Activated CD4-positive, alpha-beta T cell treated with anti-CD3 and anti-CD28 coated beads, Interleukin-2, Interleukin-6, amounts not matched to agents 100 ng/mL and 50 ng/mL, durations not matched to agents 16 hours and 8 hours (primary cell): Measurements from ENCODE around the gene CTSO.

Source experiments
- DNase-seq: peaks from one replicate; pipeline ENCODE4 v3.0.0-alpha.2; 2020

Gene CTSO, protein sequence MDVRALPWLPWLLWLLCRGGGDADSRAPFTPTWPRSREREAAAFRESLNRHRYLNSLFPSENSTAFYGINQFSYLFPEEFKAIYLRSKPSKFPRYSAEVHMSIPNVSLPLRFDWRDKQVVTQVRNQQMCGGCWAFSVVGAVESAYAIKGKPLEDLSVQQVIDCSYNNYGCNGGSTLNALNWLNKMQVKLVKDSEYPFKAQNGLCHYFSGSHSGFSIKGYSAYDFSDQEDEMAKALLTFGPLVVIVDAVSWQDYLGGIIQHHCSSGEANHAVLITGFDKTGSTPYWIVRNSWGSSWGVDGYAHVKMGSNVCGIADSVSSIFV

GRCh38 chr4:155953151-155954117 is at the start of gene CTSO:
Gene CTSO, minus strand, starts transcription at chr4:155953866. Its CDS starts 19 bp downstream, at chr4:155953847.
- DNase-seq: peak; percentile 73

- no peak for DNase-seq
Measured at GRCh38 chr4:156000491-156000890, 46.8 kb upstream of the CTSO start.

DNA sequence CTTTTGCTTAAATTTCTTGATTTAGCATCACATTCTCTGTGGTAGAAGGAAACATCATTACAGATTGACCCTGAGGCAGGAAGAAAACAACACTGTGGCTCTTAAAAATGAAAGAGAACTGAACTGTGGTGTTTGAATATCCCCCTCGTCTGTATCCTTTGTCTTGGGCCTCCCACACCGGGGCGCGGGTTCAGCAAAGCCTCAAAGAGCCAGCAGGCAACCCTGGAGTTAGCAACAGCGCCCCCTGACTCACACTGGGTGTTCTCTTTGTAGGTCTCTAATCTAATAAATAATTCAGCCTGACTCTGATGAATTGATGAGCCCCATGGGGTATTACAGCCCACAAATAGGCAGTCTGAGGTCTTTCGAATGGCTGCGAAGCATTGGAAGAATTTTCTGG is 46.1 kb upstream of the CTSO start:
- DNase-seq: no peak

DNA sequence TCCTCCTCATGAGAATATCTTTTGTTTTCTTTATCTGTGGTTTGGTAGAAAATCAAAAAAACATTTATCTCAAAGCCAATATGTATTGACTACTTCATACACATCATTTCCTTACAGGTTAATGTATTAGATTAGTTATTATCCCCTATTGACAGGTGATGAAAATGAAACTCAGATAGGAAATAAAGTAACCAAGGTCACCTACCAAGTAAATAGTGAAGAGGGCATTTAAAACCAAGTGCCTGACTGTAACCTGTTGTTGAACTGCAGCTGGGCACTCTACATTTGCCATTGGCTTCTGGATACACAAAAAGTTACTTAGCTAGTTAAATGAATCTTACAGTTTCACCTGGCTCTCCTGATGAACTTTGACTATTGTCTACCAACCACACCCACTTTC is 41.4 kb upstream of the CTSO start:
- DNase-seq: no peak

DNA sequence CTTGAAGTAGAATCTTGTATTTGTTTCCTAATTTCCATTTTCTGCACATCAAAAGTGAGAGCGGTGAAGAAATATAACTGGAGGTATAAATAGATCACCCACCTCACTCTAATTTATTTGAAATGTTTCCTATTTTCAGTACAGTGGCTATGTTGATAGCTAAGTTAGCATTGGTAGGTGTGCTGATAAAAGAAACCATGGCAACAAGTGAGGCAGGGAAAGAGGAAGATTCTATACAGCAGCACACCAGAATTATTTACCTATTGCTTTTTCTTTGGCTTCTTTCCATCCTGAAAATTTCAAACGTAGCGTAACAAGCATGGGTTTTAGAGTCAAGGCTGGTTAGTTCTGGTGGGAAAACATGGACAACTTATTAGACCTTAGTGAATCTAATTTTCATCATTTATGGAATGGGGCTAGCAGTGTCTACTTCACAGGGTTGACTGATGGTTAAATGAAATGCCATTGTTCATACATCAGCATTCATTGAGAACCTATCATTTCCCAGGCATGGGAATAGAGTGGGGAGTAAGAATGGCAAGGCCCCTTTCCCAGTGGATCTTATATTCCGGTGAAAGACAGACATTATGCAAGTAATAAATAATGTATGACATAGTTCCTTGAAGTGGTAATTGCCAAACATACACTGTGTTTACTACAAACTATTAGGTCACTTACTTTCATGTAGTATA is 30.6 kb upstream of the CTSO start:
- DNase-seq: no peak

GRCh38 chr4:155982736-155983385 is 29.2 kb upstream of the CTSO start:
- no peak for DNase-seq

DNA sequence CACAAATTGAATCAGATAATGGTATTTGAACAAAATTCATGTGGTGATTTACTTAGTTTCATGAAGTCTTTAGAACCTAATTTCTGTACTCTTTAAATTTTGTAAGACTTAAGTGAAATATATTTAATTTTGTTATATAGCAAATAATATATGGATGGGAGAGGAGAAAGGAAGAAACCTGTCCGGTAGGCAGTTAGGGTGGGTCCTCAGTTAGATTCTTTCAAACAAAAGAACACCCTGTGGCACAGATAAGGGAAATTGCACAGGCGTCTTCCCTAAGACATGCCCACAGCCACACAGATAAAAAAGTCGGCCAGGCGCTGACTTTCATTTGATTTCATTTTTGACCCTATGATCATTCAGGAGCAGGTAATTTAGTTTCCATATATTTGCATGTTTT is 25.1 kb upstream of the CTSO start:
- DNase-seq: no peak

DNA sequence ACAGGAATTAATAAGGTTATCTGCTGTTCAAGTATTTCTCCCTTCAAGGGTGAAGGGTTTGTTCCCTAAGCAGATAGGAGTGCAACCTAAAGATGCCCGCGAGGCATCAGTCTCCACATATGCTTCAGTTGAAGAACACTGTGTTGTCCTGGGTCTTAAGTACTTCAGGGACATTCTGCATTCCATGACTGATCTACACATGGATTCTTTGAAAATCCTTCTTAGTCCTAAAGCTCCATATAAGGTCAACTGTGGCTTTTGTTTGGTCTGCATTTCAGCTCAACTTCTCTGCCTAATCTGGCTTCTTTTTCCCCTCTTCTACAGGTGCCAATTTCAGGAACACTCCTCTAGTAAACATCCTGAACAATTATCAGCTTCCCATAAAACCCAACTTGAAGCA is 21.8 kb upstream of the CTSO start:
- DNase-seq: no peak

GRCh38 chr4:155974996-155975395 is 21.3 kb upstream of the CTSO start:
- DNase-seq: no peak

- DNase-seq: peak; percentile 8
Measured at GRCh38 chr4:155974476-155974749, 20.7 kb upstream of the CTSO start.

GRCh38 chr4:155973639-155974475 is 20.2 kb upstream of the CTSO start:
- DNase-seq: no peak

DNA sequence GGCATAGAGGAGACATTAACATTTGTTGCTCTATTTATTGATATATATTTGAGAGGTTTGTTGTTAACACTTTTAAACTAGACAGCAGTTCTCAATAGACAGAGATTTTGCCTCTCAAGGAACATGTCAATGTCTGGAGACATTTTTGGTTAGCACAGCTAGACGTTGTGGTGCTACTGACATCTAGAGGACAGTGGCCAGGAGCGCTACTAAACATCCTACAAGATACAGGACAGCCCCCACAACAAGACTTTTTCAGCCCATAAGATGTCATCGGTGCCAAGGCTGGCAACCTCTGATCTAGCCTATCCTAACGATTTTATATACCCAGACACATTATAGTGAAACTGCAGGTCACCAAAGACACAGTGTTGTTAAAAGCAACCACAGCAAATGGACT is 18.4 kb upstream of the CTSO start:
- DNase-seq: peak; percentile 5

- no peak for DNase-seq
Measured at GRCh38 chr4:155966731-155967395, 13.2 kb upstream of the CTSO start.

DNA sequence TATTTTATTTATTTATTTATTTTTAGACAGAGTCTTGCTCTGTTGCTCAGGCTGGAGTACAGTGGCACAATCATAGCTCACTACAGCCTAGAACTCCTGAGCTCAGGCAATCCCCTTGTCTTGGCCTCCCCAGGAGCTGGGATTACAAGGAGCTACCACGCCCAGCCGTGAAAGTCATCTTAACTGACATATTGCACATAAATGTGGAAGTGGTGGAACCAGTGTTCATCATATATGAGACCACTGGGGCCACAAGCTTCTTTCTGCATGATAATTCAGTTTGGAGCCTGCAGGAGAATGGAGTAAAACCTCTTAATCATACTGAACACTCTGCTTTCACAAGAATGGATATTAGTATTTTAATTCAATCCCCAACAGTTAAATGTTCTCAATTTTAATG is 12.5 kb upstream of the CTSO start:
- no peak for DNase-seq

DNA sequence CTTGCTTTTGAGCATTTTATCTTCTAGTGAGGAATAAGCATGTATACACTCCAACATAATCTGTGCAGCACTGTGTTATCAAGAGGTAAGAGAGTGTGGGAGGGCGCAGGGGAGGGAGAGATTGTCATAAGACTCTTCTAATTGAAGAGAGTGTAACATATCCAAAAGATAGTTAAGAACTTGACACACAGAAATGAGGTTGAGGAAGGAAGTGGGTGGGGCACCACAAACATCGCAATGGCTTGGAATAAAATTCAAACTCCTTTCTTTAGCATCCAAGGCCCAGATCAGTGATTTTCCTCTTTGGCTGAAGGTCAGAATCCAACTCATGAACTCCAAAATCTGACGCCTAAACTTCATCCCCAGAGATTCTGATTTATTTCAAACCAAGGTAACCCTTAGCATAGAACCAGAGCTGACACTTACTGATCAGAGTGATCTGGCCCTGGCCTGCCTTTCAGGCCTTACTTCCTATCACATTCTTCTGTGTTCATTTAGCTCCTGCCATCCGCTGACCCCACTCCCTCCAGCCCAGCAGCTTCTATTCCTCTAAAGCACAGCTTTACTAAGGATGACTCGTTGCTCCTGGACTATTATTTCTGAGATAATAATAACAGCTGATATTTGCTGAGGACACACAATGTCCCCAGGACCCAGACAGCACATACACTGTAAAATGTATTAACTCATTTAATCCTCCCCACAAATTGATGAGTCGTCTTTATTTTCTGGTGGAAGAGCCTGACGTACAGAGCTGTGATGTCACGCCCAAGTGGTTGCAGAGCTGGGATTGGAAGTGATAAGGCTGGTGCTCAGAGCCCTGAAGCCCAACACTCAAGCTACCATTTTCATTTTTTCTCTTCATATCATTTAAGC is 10.6 kb upstream of the CTSO start:
- no peak for DNase-seq

- DNase-seq: no peak
Measured at GRCh38 chr4:155962767-155963166, 9.1 kb upstream of the CTSO start.

DNA sequence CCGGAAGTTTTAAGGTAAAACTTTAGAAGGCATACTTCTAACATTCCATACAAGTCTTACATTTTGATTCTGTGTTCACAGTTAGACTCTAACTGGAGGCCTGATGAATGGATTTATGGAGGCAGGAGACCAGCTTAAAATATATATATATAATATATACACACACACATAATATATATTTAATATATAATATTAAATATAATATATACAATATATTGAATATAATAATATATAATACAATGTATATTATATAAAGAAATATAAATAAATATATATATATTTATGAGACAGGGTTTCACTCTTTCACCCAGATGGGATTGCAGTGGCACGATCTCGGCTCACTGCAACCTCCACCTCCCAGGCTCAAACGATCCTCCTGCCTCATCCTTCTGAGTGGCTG is 7.9 kb upstream of the CTSO start:
- DNase-seq: no peak

DNA sequence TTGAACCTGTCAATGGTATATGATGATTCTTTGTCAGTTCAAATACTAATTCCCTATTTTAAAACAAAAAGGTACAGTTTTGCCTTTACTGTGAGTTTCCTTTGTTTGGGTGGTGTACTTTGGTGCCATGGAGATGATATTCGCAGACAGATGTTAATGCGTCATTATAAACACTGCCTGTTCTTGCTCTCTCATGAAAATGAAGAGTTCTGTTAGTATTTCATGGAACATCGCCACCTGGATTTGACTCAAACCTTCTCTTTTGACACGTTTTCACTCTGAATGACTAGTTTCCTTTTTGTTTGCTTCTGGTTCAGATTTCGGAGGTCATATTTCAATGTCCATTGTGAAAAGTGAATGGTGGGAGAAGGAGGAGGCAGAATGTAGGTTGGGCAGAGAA is 6.9 kb upstream of the CTSO start:
- no peak for DNase-seq

DNA sequence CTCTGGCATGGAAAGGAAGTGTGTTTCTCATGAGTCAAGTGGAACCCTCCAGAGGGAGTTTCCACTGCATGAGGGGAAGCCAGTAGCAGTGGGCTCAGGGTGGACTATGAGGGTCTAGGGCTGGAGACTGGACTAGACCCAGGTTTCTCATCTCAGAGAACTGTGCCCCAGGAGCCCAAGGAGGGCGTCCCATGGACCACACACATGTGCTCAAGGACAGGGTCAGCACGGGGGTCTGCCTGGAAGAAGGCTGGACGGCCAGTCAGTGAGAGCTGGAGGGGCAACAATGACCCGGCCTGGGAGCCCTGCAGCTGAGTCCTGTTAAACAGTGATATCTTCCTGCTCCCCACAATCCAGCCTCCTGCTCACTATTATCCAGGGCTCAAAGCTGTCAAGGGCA is 5.8 kb upstream of the CTSO start:
- no peak for DNase-seq

DNA sequence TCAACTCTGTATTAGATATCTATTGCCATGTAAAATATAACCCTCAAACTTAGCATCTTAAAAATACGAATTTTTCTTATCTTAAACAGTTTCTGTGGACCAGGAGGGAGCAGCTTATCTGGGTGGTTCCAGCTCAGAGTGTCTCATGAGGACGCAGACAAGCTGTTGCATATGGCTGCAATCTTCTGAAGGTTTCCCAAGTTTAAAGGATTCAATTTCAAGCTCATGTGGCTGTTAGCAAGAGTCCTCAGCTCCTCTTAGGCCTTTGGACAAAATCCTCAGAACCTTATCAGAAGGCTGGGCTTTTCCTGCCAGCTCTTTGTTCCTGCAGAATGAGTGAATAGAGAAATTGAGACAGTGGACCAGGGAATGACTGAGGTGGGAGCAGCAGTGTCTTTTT is 2.8 kb upstream of the CTSO start:
- DNase-seq: no peak

DNA sequence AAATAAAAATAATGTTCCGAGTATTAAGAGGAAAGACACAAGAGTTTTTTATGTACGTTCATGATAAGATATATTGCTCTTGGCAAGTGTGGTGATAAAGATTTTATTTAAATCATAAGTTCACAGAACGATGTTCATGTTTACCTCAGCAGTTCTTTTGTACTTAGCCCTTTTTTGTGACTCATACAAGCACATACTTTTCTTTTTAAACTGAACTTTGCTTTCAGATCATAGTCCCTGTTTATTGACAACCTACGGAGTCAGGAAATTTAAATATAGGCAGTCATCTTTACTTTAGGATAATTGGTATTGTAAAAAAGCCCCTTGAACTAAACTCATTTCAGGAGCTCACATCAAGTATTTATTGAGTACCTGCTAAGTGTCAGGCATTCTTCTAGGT is 1.3 kb upstream of the CTSO start:
- DNase-seq: no peak
